Caco-2 (cell line): ENCODE measurements around the gene ADGRE1. TPM values are rescaled to one million over a fixed set of nuclear protein-coding genes. Genes with fewer than 3 reads are reported as not detected.

Source experiments
- BruUV-seq: library from RNA; stranded (reverse); fragments of 400-500 nt; replicated peaks from 2 replicates; lab custom pipeline; 2021; lab: Mats Ljungman, UMichigan
- CTCF ChIA-PET: fragments of 300-600 bp; sonication (Branson Sonifier 250); formaldehyde crosslinking; loops from one replicate; lab custom pipeline; 2022; ENCODE audit warnings: antibody characterized with exemption; lab: Charles Lee
- POLR2A ChIA-PET: fragments of 300-600 bp; sonication (Branson Sonifier 250); formaldehyde crosslinking; loops from one replicate; lab custom pipeline; 2022; ENCODE audit warnings: antibody characterized with exemption; lab: Charles Lee
- DNase-seq, 2 experiments: peaks; one replicate each; pipeline versions ENCODE4 v3.0.0 to v3.0.0-alpha.2; 2020 to 2022
- H3K27me3 ChIP-seq: replicated peaks from 2 replicates; pipeline ENCODE4 v1.6.0; 2011; ENCODE audit warnings: low read length; ENCODE audit not compliant: control insufficient read depth, insufficient read depth
- H3K36me3 ChIP-seq: 2 replicates; pipeline ENCODE4 v1.5.1; 2011; ENCODE audit warnings: low read length; ENCODE audit not compliant: control insufficient read depth, insufficient read depth
- H3K4me1 ChIP-seq: fragments of 250-450 bp; sonication (Bioruptor Pico); 2 replicates; pipeline ENCODE4 v1.5.1; 2020; ENCODE audit warnings: mild to moderate bottlenecking
- H3K4me3 ChIP-seq: 2 replicates; pipeline ENCODE4 v1.5.1; 2011; ENCODE audit warnings: low read depth, mild to moderate bottlenecking, control low read depth, low read length
- H3K9me3 ChIP-seq: fragments of 250-450 bp; sonication (Bioruptor Pico); 2 replicates; pipeline ENCODE4 v1.5.1; 2020; ENCODE audit warnings: mild to moderate bottlenecking, moderate library complexity
- H3K27ac Mint-ChIP-seq: one replicate; pipeline ENCODE4 v1.8.0; 2022; ENCODE audit warnings: mixed read lengths; ENCODE audit not compliant: unreplicated experiment
- H3K27me3 Mint-ChIP-seq: one replicate; pipeline ENCODE4 v1.8.0; 2022; ENCODE audit warnings: mixed read lengths; ENCODE audit not compliant: insufficient read depth, unreplicated experiment
- H3K36me3 Mint-ChIP-seq: one replicate; pipeline ENCODE4 v1.8.0; 2022; ENCODE audit warnings: mild to moderate bottlenecking, mixed read lengths; ENCODE audit not compliant: insufficient read depth, unreplicated experiment
- H3K4me1 Mint-ChIP-seq: one replicate; pipeline ENCODE4 v1.8.0; 2022; ENCODE audit warnings: low read depth, mixed read lengths; ENCODE audit not compliant: unreplicated experiment
- H3K4me3 Mint-ChIP-seq: one replicate; pipeline ENCODE4 v1.8.0; 2022; ENCODE audit warnings: mild to moderate bottlenecking, moderate library complexity, mixed read lengths; ENCODE audit not compliant: unreplicated experiment
- H3K9me3 Mint-ChIP-seq: one replicate; pipeline ENCODE4 v1.8.0; 2022; ENCODE audit warnings: mixed read lengths; ENCODE audit not compliant: unreplicated experiment
- intact Hi-C: fragments of 100-400 bp; cut with micrococcal nuclease; formaldehyde crosslinking; loops from one replicate; pipeline ENCODE4 v1.10.0; 2022; ENCODE audit not compliant: unreplicated experiment
- total RNA-seq: library from RNA; stranded (reverse); gene quantifications from 2 replicates; pipeline ENCODE4 v1.2.3, GENCODE V29; 2022
- TF ChIP-seq, protein P1 (sequence below), 2 experiments: fragments of 200-600 bp in 1 of 2; IDR thresholded peaks; 1 replicate in 1 of 2; 2 replicates in 1 of 2; pipeline versions ENCODE4 v1.5.1 to v1.8.0; 2011 to 2022; ENCODE audit warnings: antibody characterized with exemption in 1 of 2, control low read depth in 1 of 2, inconsistent platforms in 1 of 2, low read depth in 1 of 2, low read length in 1 of 2, mild to moderate bottlenecking in 1 of 2, moderate library complexity in 1 of 2; ENCODE audit not compliant: insufficient read depth in 1 of 2, severe bottlenecking in 1 of 2, unreplicated experiment in 1 of 2

Gene ADGRE1
- total RNA-seq, 1 experiment from 2014 or later = not detected

DNA sequence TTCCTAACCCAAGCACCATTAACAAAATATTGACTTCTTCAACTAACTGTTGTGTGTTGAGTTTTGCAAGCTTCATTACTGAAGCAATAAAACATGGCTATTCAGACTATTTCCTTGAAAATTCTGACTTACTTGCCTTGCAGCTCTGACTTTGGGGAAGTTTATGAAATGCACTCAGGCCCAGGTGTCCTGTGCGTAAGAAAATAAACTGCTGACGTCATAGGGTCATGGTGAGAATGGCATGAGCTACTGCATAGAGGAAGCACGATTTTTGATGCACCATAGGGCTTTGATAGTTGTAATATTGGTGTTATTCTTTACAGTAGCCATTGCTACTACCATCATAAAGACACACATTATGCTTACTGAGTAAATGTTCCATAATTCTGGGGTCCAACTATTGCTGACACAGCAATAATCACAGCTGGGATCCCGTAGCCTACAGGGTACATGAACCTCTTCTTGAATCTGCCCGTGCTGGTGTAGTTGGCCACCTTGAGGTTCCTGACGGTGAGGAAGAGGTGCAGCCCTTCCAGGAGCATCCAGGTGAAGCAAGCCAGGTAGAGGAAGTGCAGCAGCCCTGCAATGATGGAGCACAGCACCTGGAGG, 76.0 kb downstream of the ADGRE1 start:
- H3K36me3 ChIP-seq = no peaks in the 10 kb centered on the region
- DNase-seq = no peak
- TF ChIP-seq, protein P1, sequence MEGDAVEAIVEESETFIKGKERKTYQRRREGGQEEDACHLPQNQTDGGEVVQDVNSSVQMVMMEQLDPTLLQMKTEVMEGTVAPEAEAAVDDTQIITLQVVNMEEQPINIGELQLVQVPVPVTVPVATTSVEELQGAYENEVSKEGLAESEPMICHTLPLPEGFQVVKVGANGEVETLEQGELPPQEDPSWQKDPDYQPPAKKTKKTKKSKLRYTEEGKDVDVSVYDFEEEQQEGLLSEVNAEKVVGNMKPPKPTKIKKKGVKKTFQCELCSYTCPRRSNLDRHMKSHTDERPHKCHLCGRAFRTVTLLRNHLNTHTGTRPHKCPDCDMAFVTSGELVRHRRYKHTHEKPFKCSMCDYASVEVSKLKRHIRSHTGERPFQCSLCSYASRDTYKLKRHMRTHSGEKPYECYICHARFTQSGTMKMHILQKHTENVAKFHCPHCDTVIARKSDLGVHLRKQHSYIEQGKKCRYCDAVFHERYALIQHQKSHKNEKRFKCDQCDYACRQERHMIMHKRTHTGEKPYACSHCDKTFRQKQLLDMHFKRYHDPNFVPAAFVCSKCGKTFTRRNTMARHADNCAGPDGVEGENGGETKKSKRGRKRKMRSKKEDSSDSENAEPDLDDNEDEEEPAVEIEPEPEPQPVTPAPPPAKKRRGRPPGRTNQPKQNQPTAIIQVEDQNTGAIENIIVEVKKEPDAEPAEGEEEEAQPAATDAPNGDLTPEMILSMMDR (IDR thresholded peaks at IDR 0.05; ENCODE audit: insufficient read depth in 1 of 2, low read depth in 1 of 2, low read length in 1 of 2, severe bottlenecking in 1 of 2, unreplicated experiment in 1 of 2) = no peak
- ChIA-PET POLR2A (no interaction called here), CTCF (no interaction called here)
- intact Hi-C loops = no loop called here
- no peaks in the 10 kb centered on the region for H3K4me1 Mint-ChIP-seq
- BruUV-seq = no TSS peak
- H3K27ac Mint-ChIP-seq = no peak overlapping the region
- H3K36me3 Mint-ChIP-seq = no peaks in the 10 kb centered on the region
- H3K4me3 Mint-ChIP-seq = no peak overlapping the region
- no peaks in the 10 kb centered on the region for H3K4me1 ChIP-seq
- no peak overlapping the region for H3K4me3 ChIP-seq
- H3K27me3 ChIP-seq = no peaks in the 10 kb centered on the region
- 0 out of 2 replicates have a peak, but pooled peaks cover 4% of the 10 kb centered on the region for H3K9me3 ChIP-seq
- peaks cover 4% of the 10 kb centered on the region for H3K27me3 Mint-ChIP-seq
- no peaks in the 10 kb centered on the region for H3K9me3 Mint-ChIP-seq

DNA sequence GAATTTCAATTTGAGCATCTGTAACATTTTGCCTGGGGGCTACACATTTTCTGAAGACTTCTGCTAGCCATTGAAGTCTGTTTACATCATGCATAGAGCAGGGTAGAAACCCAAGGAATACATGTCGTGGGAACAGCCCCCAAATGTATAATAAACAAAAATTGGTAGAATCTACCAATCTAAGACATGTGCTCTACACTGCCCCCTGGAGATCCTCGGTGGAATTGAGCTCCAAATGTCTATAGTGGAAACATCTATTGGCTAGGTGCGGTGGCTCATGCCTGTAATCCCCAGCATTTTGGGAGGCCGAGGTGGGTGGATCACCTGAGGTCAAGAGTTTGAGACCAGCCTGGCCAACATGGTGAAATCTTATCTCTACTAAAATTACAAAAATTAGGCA, 76.6 kb downstream of the ADGRE1 start:
- no peaks in the 10 kb centered on the region for H3K36me3 Mint-ChIP-seq
- no peak overlapping the region for H3K4me3 Mint-ChIP-seq
- H3K36me3 ChIP-seq = no peaks in the 10 kb centered on the region
- H3K27me3 ChIP-seq = no peaks in the 10 kb centered on the region
- H3K4me1 ChIP-seq = no peaks in the 10 kb centered on the region
- BruUV-seq = no TSS peak
- H3K9me3 Mint-ChIP-seq = no peaks in the 10 kb centered on the region
- TF ChIP-seq, protein P1 (IDR thresholded peaks at IDR 0.05; ENCODE audit: insufficient read depth in 1 of 2, low read depth in 1 of 2, low read length in 1 of 2, severe bottlenecking in 1 of 2, unreplicated experiment in 1 of 2) = peak; percentile 17 to 20
- H3K4me1 Mint-ChIP-seq = no peaks in the 10 kb centered on the region
- 0 out of 2 replicates have a peak, but pooled peaks cover 4% of the 10 kb centered on the region for H3K9me3 ChIP-seq
- no peak overlapping the region for H3K4me3 ChIP-seq
- no peak overlapping the region for H3K27ac Mint-ChIP-seq
- intact Hi-C loops = no loop called here
- H3K27me3 Mint-ChIP-seq = peaks cover 4% of the 10 kb centered on the region
- no peak for DNase-seq
- POLR2A ChIA-PET = no interaction called here
- CTCF ChIA-PET = interaction anchor here (0.9 kb wide), 1 partner anchor 11 kb away, joined by 3 read pairs; no protein-coding TSS in a partner anchor

DNA sequence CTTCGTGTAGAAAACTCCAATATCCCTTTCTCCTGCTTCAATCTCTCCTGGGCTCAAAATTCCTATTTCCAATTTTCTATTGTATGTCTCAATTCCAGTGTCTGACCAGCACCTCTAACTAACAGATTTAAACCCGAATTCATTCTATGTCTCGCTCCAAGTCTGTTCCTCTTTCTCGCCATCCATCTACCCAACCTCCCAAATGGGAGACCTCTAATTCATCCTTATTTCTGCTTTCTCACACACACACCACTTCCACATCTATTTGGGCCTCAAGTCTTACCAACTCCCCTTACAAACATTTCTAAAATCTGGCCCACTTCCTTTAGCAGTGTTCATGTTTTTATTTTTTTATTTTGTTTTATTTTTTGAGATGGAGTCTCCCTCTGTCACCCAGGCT, 80.6 kb downstream of the ADGRE1 start:
- H3K36me3 ChIP-seq = no peaks in the 10 kb centered on the region
- intact Hi-C loops = no loop called here
- POLR2A ChIA-PET = no interaction called here
- 0 out of 2 replicates have a peak, but pooled peaks cover 4% of the 10 kb centered on the region for H3K9me3 ChIP-seq
- no peaks in the 10 kb centered on the region for H3K4me1 ChIP-seq
- TF ChIP-seq, protein P1 (IDR thresholded peaks at IDR 0.05; ENCODE audit: insufficient read depth in 1 of 2, low read depth in 1 of 2, low read length in 1 of 2, severe bottlenecking in 1 of 2, unreplicated experiment in 1 of 2) = no peak
- BruUV-seq = no TSS peak
- Mint-ChIP-seq H3K27ac (no peak overlapping the region), H3K4me1 (no peaks in the 10 kb centered on the region), H3K9me3 (no peaks in the 10 kb centered on the region), H3K4me3 (no peak overlapping the region), H3K36me3 (no peaks in the 10 kb centered on the region), H3K27me3 (peaks cover 4% of the 10 kb centered on the region)
- H3K27me3 ChIP-seq = no peaks in the 10 kb centered on the region
- H3K4me3 ChIP-seq = no peak overlapping the region
- CTCF ChIA-PET = no interaction called here
- DNase-seq = no peak
